ENCODE results near the gene OR2W3. TPM values are rescaled to one million over a fixed set of nuclear protein-coding genes. Genes with fewer than 3 reads are reported as not detected.

Gene OR2W3
- total RNA-seq = 1 to 10 TPM in 1 of 2 donors, not detected in 1; 2.1 TPM
- polyA plus RNA-seq (ENCODE audit: insufficient read length in 6 of 6) = under 1 TPM; 0.24 to 0.98 (median 0.44) TPM
- long read RNA-seq, donor 1, partial matches to known transcripts = 0 of 1 reads
- long read RNA-seq, donor 1, other reads (novel, unspliced or antisense) = 0 of 1 reads
- long read RNA-seq, donor 2 = 0 reads
- long read RNA-seq, donor 3 = 0 reads
- long read RNA-seq, donor 4 = 0 reads
- long read RNA-seq, donor 5, partial matches to known transcripts = 0 of 1 reads
- long read RNA-seq, donor 5, other reads (novel, unspliced or antisense) = 0 of 1 reads
- long read RNA-seq, donor 6 = 0 reads
- long read RNA-seq, donor 7 = 0 reads
- long read RNA-seq, donor 8 = 0 reads
- long read RNA-seq, donor 9 = 0 reads
- long read RNA-seq, donor 10 = 0 reads
- long read RNA-seq, donor 11 = 0 reads
- long read RNA-seq, donor 12 = 0 reads

DNA sequence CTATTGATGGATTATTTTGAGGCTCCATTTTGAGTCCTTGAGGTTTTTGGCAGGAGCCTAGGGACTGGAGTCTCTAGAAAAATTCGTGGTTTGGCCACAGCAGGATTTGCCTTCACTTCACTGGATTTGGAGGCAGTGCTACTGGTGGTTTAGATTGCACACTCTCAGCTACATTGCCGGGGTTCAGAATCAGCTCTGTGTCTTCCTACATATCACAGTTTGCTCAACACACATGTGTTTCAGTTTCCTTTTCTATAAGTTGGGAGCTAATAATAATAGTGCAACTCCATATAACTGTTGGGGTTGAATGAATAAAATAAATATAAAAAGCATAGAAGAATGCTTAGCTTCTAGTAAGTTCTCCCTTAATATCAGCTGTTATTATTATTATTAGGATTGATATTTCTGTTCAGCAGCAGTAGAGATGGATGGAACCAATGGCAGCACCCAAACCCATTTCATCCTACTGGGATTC, at the start of gene OR2W3:
Gene OR2W3, plus strand, starts transcription at position 425 of the 475 bp plus-strand sequence. Its CDS starts 0 bp downstream, at position 425.
- H3K27ac ChIP-seq = no peak within 1 kb of the TSS
- no peak for ATAC-seq
- H3K27me3 ChIP-seq = no peaks in the 10 kb centered on the region
- H3K9me3 ChIP-seq = peaks cover 0 to 1% of the 10 kb centered on the region in 2 donors
- TF ChIP-seq, protein P1, sequence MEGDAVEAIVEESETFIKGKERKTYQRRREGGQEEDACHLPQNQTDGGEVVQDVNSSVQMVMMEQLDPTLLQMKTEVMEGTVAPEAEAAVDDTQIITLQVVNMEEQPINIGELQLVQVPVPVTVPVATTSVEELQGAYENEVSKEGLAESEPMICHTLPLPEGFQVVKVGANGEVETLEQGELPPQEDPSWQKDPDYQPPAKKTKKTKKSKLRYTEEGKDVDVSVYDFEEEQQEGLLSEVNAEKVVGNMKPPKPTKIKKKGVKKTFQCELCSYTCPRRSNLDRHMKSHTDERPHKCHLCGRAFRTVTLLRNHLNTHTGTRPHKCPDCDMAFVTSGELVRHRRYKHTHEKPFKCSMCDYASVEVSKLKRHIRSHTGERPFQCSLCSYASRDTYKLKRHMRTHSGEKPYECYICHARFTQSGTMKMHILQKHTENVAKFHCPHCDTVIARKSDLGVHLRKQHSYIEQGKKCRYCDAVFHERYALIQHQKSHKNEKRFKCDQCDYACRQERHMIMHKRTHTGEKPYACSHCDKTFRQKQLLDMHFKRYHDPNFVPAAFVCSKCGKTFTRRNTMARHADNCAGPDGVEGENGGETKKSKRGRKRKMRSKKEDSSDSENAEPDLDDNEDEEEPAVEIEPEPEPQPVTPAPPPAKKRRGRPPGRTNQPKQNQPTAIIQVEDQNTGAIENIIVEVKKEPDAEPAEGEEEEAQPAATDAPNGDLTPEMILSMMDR (IDR thresholded peaks at IDR 0.05) = no peak
- H3K4me1 ChIP-seq = no peaks in the 10 kb centered on the region
- no peaks in the 10 kb centered on the region for H3K36me3 ChIP-seq
- no peak within 1 kb of the TSS for H3K4me3 ChIP-seq
- intact Hi-C loops (cut with DNase I) = no loop called here
- no peak for DNase-seq

DNA sequence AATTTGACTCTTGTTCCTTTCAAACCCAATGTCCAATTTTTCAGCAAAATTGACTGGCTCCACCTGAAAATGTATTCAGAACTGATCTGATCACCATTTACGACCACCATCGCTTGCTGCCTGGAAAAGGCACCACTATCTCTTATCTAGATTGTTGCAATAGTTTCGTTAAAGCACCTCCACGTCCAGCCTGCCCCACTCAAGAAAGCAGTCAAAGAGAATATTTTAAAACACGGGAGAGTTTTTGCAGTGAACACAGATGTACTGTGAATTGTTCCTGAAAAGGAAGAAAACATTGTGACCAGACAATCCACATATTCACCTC, 49.7 kb upstream of the OR2W3 start:
- TF ChIP-seq, protein P1 (IDR thresholded peaks at IDR 0.05) = no peak
- no peak overlapping the region for H3K27ac ChIP-seq
- ATAC-seq (no peak), DNase-seq (no peak)
- intact Hi-C loops (cut with DNase I) = no loop called here
- no peaks in the 10 kb centered on the region for H3K9me3 ChIP-seq
- H3K4me1 ChIP-seq = no peaks in the 10 kb centered on the region
- no peaks in the 10 kb centered on the region for H3K36me3 ChIP-seq
- no peaks in the 10 kb centered on the region for H3K27me3 ChIP-seq
- no peak overlapping the region for H3K4me3 ChIP-seq

DNA sequence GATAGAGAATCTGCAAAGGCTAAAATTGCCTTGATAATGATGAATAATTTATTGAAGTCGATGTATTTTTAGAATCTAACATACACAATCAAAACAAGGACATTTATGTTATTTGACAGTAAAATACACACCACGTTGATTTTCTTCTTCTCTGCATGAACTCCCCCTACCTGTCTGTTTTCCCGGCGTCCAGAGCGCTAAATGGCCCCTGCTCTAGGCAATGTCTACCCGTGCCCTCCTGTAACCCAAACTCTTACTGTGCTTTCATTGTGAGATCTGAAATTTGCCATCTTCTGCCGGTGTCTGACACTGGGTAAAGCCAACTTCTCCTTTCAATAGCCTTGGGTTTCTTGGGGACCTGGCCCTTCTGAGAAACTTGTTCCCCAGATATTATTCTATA, 47.0 kb upstream of the OR2W3 start:
- Histone ChIP-seq H3K27me3 (no peaks in the 10 kb centered on the region), H3K4me3 (no peak overlapping the region), H3K27ac (no peak overlapping the region), H3K9me3 (no peaks in the 10 kb centered on the region), H3K36me3 (no peaks in the 10 kb centered on the region), H3K4me1 (no peaks in the 10 kb centered on the region)
- intact Hi-C loops (cut with DNase I) = no loop called here
- TF ChIP-seq, protein P1 (IDR thresholded peaks at IDR 0.05) = no peak
- ATAC-seq (no peak), DNase-seq (no peak)

DNA sequence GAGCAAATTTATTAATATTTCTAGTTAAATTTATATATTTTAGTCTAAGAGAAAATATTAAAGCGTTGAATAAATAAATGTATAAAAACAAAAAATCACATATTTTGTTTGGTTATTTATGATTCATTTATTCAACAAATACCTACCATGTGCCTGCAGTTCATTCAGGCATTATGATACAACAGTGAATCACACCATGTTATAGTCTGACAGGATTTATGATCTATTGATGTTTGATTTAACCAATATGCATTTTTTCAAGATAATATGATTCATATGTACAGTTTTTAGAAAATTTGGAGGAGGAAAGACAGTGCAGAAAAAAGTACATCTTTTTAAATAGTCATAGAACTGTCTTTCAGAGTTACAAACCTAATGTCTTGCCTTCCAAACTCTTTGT, 45.8 kb upstream of the OR2W3 start:
- Histone ChIP-seq H3K9me3 (no peaks in the 10 kb centered on the region), H3K4me1 (no peaks in the 10 kb centered on the region)

DNA sequence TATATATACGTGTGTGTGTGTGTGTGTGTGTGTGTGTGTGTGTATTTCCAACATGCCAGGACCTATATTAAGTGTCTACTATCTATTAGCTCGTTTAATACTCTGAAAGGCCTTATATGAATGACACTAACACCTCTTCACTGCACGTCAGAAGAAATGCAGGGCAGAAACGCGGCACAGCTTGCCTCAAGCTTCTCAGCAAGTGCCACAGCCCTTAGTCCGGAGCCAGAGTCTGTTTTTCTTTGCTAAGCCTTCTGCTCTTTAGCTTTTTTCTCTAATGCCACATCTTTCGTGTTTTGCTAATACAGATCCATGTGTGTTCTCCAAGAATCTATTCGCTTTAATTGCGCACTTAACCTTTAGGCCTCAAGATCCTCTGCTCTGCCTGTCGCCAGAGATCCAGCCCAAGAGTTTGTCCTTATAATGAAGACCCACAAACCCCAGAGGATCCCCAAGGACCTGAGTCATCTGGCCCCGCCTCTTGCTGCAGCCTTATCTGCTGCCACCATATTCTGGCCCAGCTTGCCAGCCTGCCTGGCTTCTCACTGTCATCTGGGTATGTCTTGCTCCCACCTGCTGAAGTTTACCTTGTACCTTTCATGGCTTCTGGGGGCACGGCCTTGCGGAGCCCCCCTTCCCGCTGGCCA, 40.4 kb upstream of the OR2W3 start:
- no peaks in the 10 kb centered on the region for H3K36me3 ChIP-seq
- ATAC-seq (no peak), DNase-seq (no peak)
- peaks cover 0 to 14% of the 10 kb centered on the region in 2 donors for H3K4me1 ChIP-seq
- intact Hi-C loops (cut with DNase I) = no loop called here
- no peak overlapping the region for H3K27ac ChIP-seq
- H3K9me3 ChIP-seq = no peaks in the 10 kb centered on the region
- H3K4me3 ChIP-seq = no peak overlapping the region
- peaks cover 13 to 39% of the 10 kb centered on the region in 2 donors for H3K27me3 ChIP-seq
- TF ChIP-seq, protein P1 (IDR thresholded peaks at IDR 0.05) = no peak

More for the DNA sequence above, 45.8 kb upstream of the OR2W3 start:
- ATAC-seq (no peak), DNase-seq (no peak)
- no peaks in the 10 kb centered on the region for H3K36me3 ChIP-seq
- TF ChIP-seq, protein P1 (IDR thresholded peaks at IDR 0.05) = no peak
- intact Hi-C loops (cut with DNase I) = no loop called here
- no peak overlapping the region for H3K4me3 ChIP-seq
- H3K27ac ChIP-seq = no peak overlapping the region
- no peaks in the 10 kb centered on the region for H3K27me3 ChIP-seq
